HEK293 (cell line): Measurements from ENCODE around the gene BCL7C.

Experiments used
- CTCF ChIA-PET: fragments of 350-600 bp; formaldehyde crosslinking; extraction: SDS; loops from one replicate; lab custom pipeline; 2021; ENCODE audit warnings: antibody characterized with exemption; lab: Yijun Ruan, JAX
- POLR2A ChIA-PET: fragments of 300-600 bp; formaldehyde crosslinking; extraction: SDS; loops from one replicate; lab custom pipeline; 2020; ENCODE audit warnings: antibody characterized with exemption, inconsistent platforms; lab: Yijun Ruan, JAX
- H3K27ac ChIP-seq: fragments of 200-500 bp; sonication (Bioruptor generic); 2 replicates; pipeline ENCODE4 v1.5.1; 2014; ENCODE audit warnings: low read depth, low read length, control low read depth, inconsistent platforms; ENCODE audit errors: extremely low read depth
- H3K36me3 ChIP-seq, 2 experiments: fragments of 200-500 bp in 1 of 2; sonication (Bioruptor generic) in 1 of 2; 1 replicate in 1 of 2; 2 replicates in 1 of 2; pipeline ENCODE4 v1.5.1; 2014 to 2017; ENCODE audit warnings: inconsistent platforms in 2 of 2, low read length in 2 of 2; ENCODE audit not compliant: control insufficient read depth in 2 of 2, insufficient read depth in 1 of 2
- H3K4me1 ChIP-seq: fragments of 200-500 bp; sonication (Bioruptor generic); 2 replicates; pipeline ENCODE4 v1.5.1; 2014; ENCODE audit warnings: mild to moderate bottlenecking, low read length, inconsistent platforms; ENCODE audit not compliant: control insufficient read depth, insufficient read depth
- H3K4me3 ChIP-seq: 2 replicates; pipeline ENCODE4 v1.5.1; 2011; ENCODE audit warnings: low read depth, mild to moderate bottlenecking, control low read depth, low read length, moderate library complexity
- H3K9me3 ChIP-seq: fragments of 200-500 bp; sonication (Bioruptor generic); 2 replicates; pipeline ENCODE4 v1.5.1; 2014; ENCODE audit warnings: low read depth, low read length, inconsistent platforms; ENCODE audit not compliant: control insufficient read depth, insufficient read depth
- GLI4 ChIP-seq: fragments of 450-650 bp; formaldehyde crosslinking; IDR thresholded peaks from 2 replicates; pipeline ENCODE4 v1.5.1; 2016; ENCODE audit warnings: missing biosample characterization, missing genetic modification characterization
- PRDM2 ChIP-seq: fragments of 450-650 bp; formaldehyde crosslinking; IDR thresholded peaks from 2 replicates; pipeline ENCODE4 v1.5.1; 2016; ENCODE audit warnings: missing biosample characterization, missing genetic modification characterization, borderline replicate concordance
- PRDM6 ChIP-seq: fragments of 450-650 bp; formaldehyde crosslinking; IDR thresholded peaks from 2 replicates; pipeline ENCODE4 v1.5.1; 2017; ENCODE audit warnings: missing biosample characterization, missing genetic modification characterization
- REPIN1 ChIP-seq: fragments of 450-650 bp; formaldehyde crosslinking; IDR thresholded peaks from 2 replicates; pipeline ENCODE4 v1.5.1; 2017; ENCODE audit warnings: missing biosample characterization, missing genetic modification characterization, low read depth
- REST ChIP-seq: fragments of 450-650 bp; formaldehyde crosslinking; IDR thresholded peaks from 2 replicates; pipeline ENCODE4 v1.5.1; 2016; ENCODE audit warnings: missing biosample characterization, missing genetic modification characterization
- SP7 ChIP-seq: fragments of 450-650 bp; formaldehyde crosslinking; IDR thresholded peaks from 2 replicates; pipeline ENCODE4 v1.5.1; 2016; ENCODE audit warnings: missing biosample characterization, missing genetic modification characterization
- ZBTB44 ChIP-seq: fragments of 450-650 bp; IDR thresholded peaks from 2 replicates; pipeline ENCODE4 v1.5.1; 2018; ENCODE audit warnings: missing biosample characterization, mild to moderate bottlenecking, missing genetic modification characterization
- ZNF335 ChIP-seq: fragments of 450-650 bp; formaldehyde crosslinking; conservative IDR thresholded peaks from 2 replicates; pipeline ENCODE4 v1.5.1; 2016; ENCODE audit warnings: missing biosample characterization, missing genetic modification characterization
- ZNF341 ChIP-seq: fragments of 450-650 bp; formaldehyde crosslinking; IDR thresholded peaks from 2 replicates; pipeline ENCODE4; 2016; ENCODE audit warnings: low read depth, missing biosample characterization, missing genetic modification characterization
- ZNF692 ChIP-seq: fragments of 450-650 bp; formaldehyde crosslinking; IDR thresholded peaks from 2 replicates; pipeline ENCODE4 v1.5.1; 2016; ENCODE audit warnings: missing biosample characterization, missing genetic modification characterization
- ZSCAN23 ChIP-seq: fragments of 450-650 bp; formaldehyde crosslinking; IDR thresholded peaks from 2 replicates; pipeline ENCODE4 v1.5.1; 2016; ENCODE audit warnings: missing biosample characterization, missing genetic modification characterization
- ZSCAN5A ChIP-seq: fragments of 450-650 bp; formaldehyde crosslinking; IDR thresholded peaks from 2 replicates; pipeline ENCODE4 v1.5.1; 2016; ENCODE audit warnings: missing biosample characterization, missing genetic modification characterization

The BCL7C gene

GRCh38 chr16:30921748-30922419 is 28.0 kb upstream of the BCL7C start (continued):
- TF ChIP-seq PRDM6 (tag by site-specific recombination) (no peak), GLI4 (tag by site-specific recombination) (no peak), PRDM2 (no peak; the same call in 1 of the 2 replicates), ZSCAN5A (peak; percentile 52; the same call in 1 of the 2 replicates)

GRCh38 chr16:30921459-30921747 is 27.5 kb upstream of the BCL7C start:
- H3K36me3 ChIP-seq, result peaks cover 0 to 18% of the 10 kb centered on the region in 2 experiments; a peak in 1 of 3 replicates
- no peak overlapping the region for H3K4me3 ChIP-seq
- H3K27ac ChIP-seq, result no peak overlapping the region
- ChIA-PET CTCF (interaction anchor here (0.9 to 4.0 kb wide), 5 partner anchors 21 to 1068 kb away, joined by 3 to 31 read pairs (median 4); no protein-coding TSS in a partner anchor), POLR2A (no interaction called here)
- H3K4me1 ChIP-seq, result no peaks in the 10 kb centered on the region
- H3K9me3 ChIP-seq, result no peaks in the 10 kb centered on the region
- TF ChIP-seq ZSCAN23 (tag by site-specific recombination), result 0 out of 2 replicates have a peak, but pooled peaks have one; percentile 0
- TF ChIP-seq ZNF335, result peak; percentile 43
- 0 out of 2 replicates have a peak, but pooled peaks have one; percentile 45 for TF ChIP-seq ZBTB44 (tag by site-specific recombination)
- no peak for TF ChIP-seq REPIN1
- TF ChIP-seq ZNF341 (tag by site-specific recombination), result no peak
- TF ChIP-seq REST (tag by site-specific recombination), result peak; percentile 86
- TF ChIP-seq ZNF692 (tag by site-specific recombination), result no peak
- TF ChIP-seq SP7 (tag by site-specific recombination), result 0 out of 2 replicates have a peak, but pooled peaks have one; percentile 18
- TF ChIP-seq, all 188 proteins: peak for 5
